GM12878 (cell line): ENCODE measurements around the gene CCM2. TPM values are rescaled to one million over a fixed set of nuclear protein-coding genes. Genes with fewer than 3 reads are reported as not detected.

Experiments used
- CEBPZ ChIP-seq: fragments of 150-350 bp; IDR thresholded peaks from 2 replicates; pipeline ENCODE4 v1.6.1; 2016; ENCODE audit warnings: low read depth, low read length
- NKRF ChIP-seq: fragments of 450-650 bp; conservative IDR thresholded peaks from 2 replicates; pipeline ENCODE4 v1.6.1; 2017; ENCODE audit warnings: mild to moderate bottlenecking, moderate library complexity
- PRDM15 ChIP-seq: fragments of 450-650 bp; formaldehyde crosslinking; IDR thresholded peaks from 2 replicates; pipeline ENCODE4 v1.4.0; 2020; ENCODE audit warnings: mild to moderate bottlenecking, moderate library complexity
- polyA plus RNA-seq, 11 experiments: library from polyadenylated mRNA; depleted of rRNA in 4 of 11; unstranded in 6 of 11; stranded (reverse) in 5 of 11; fragments of >200 nt; fragmentation: Nextera tagmentation in 4 of 11; fragmentation: Illumina TruSeq in 1 of 11; extraction: Ambion mirVana in 4 of 11; extraction: Trizol in 1 of 11; gene quantifications; 1 replicate in 1 of 11; 2 replicates in 10 of 11; pipeline versions ENCODE4 v1.2.1 to v1.2.3, GENCODE V29; 2011 to 2016; ENCODE audit warnings: inconsistent platforms in 2 of 11, missing spikeins in 2 of 11, low read depth in 1 of 11
- total RNA-seq, 4 experiments: library from RNA; depleted of rRNA in 3 of 4; stranded (reverse); fragments of >200 nt in 3 of 4; fragmentation: Illumina TruSeq in 1 of 4; extraction: Trizol in 1 of 4; gene quantifications; 2 replicates each; pipeline versions ENCODE4 v1.2.1 to v1.2.3, GENCODE V29; 2013 to 2021

Gene CCM2
- total and polyA plus RNA-seq, 10 of the 15 experiments (the other 5 are each of a cell fraction or from before 2014, with no cell fraction given), result 1.00 to 82.3 (median 48.7) TPM

GRCh38 chr7:45116048-45116447 is 116.0 kb downstream of the CCM2 start (continued):
- TF ChIP-seq CEBPZ, result no peak
- no peak for TF ChIP-seq PRDM15
- TF ChIP-seq NKRF, result no peak
